OCI-LY3 (cell line): Measurements from ENCODE around the gene TOB1.

Source experiments
- H2AFZ ChIP-seq: fragments of 200-600, 300-600 bp; shearing (Covaris generic); 2 replicates; pipeline ENCODE4 v1.6.0; 2014; ENCODE audit warnings: antibody characterized with exemption, low read depth, low read length
- H3K27ac ChIP-seq: fragments of 200-600, 300-600 bp; sonication (generic); 2 replicates; pipeline ENCODE4 v1.5.1; 2014; ENCODE audit warnings: mild to moderate bottlenecking, low read length, moderate library complexity, mixed read lengths
- H3K27me3 ChIP-seq: fragments of 200-600, 300-600 bp; sonication (generic); 2 replicates; pipeline ENCODE4 v1.6.1; 2014; ENCODE audit warnings: low read depth, low read length, mixed read lengths
- H3K36me3 ChIP-seq: fragments of 200-600, 300-600 bp; sonication (generic); replicated peaks from 2 replicates; pipeline ENCODE3; 2014; ENCODE audit warnings: low read depth, low read length, mixed read lengths
- H3K4me1 ChIP-seq: fragments of 300-600, 200-600 bp; sonication (generic); 2 replicates; pipeline ENCODE4 v1.6.1; 2014; ENCODE audit warnings: low read length, mixed read lengths
- H3K4me2 ChIP-seq: fragments of 200-600, 300-600 bp; sonication (generic); 2 replicates; pipeline ENCODE4 v1.6.1; 2014; ENCODE audit warnings: low read length, mixed read lengths
- H3K4me3 ChIP-seq: fragments of 300-600, 200-600 bp; sonication (generic); 2 replicates; pipeline ENCODE4 v1.5.1; 2014; ENCODE audit warnings: antibody characterized with exemption, mild to moderate bottlenecking, low read length, moderate library complexity
- H3K79me2 ChIP-seq: fragments of 300-600, 200-600 bp; shearing (Covaris generic); 2 replicates; pipeline ENCODE4 v1.6.1; 2014; ENCODE audit warnings: mild to moderate bottlenecking, low read length, mixed read lengths
- H3K9ac ChIP-seq: fragments of 300-600, 200-600 bp; shearing (Covaris generic); 2 replicates; pipeline ENCODE4 v1.6.0; 2014; ENCODE audit warnings: mild to moderate bottlenecking, low read length, moderate library complexity
- H3K9me3 ChIP-seq: fragments of 200-600, 300-600 bp; shearing (Covaris generic); 2 replicates; pipeline ENCODE4 v1.6.1; 2014; ENCODE audit warnings: low read length, mixed read lengths; ENCODE audit not compliant: insufficient read depth
- H4K20me1 ChIP-seq: fragments of 200-600, 300-600 bp; sonication (generic); 2 replicates; pipeline ENCODE4 v1.6.1; 2016; ENCODE audit warnings: low read length, mixed read lengths; ENCODE audit not compliant: insufficient read depth
- EZH2phosphoT487 ChIP-seq: fragments of 200-600 bp; shearing (Covaris generic); IDR thresholded peaks from 2 replicates; pipeline ENCODE4 v1.6.1; 2018; ENCODE audit warnings: antibody characterized with exemption, mixed run types, low read depth
- TF ChIP-seq, protein P1 (sequence below): fragments of 200-600, 300-600 bp; sonication (generic); IDR thresholded peaks from 2 replicates; pipeline ENCODE4 v1.5.1; 2014; ENCODE audit warnings: antibody characterized with exemption, low read length, low read depth

The TOB1 gene

DNA sequence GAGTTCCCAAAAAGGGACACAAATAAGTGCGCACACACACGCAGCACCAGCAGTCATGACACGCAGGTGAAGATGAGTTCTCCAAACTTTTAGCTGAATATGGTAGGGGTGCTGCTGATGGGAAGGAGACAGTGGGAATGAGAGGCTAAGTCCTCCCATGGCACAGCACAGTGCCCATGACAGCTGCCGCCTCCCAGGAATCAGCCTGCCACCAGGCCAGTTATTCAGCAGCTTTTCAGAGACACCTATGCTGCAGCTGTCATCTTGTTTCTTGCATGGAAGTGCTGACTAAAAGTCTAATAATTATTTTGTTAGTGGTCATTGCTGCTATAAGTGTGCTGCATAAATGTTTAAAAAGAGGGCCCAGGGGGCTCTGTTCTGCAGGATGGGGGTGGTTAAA, 18.6 kb downstream of the TOB1 start:
- no peaks in the 10 kb centered on the region for H3K79me2 ChIP-seq

DNA sequence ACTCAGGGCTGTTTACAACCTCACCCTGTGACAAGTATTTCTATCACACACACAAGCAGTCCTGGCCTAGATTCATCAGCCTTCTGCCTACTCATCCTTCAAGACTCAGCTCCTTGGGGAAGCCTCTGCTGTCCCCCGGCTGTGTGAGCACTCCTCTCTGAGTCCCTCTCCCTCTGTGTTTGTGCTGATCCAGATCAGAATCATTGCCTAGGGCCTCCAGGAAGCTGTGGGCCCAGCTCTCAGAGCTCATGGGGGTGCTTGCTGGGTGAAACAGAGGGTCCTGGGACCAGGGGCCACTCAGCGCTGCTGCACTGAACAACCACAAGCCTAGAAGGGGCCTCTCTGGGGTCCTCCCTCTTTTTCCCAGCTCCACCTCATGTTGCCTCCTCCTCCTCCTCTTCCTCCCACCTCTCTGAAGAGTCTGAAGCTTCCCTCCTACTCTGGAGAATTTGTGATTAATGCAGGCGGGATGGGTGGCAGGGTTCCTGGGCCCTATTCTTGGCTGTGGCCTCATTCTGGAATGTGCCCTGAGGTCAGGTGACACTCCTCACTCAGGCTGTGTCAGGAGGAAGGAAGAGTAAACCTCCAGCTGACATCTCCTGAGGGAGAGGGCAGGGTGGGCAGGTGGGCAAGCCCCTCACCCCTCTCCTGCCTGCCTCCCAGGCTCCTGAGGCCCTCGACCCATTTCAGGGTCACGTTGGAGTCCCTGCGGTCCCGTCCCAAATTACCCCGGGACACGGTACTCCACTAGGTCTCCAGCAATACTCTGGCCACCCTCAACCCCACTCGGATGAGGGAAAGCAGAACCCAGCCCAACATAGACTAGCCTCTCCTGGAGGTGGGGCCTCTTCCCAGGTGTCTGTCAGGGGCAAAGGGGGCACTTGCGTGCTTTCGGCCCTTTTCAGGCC, 20.7 kb downstream of the TOB1 start:
- H3K4me3 ChIP-seq, result no peak overlapping the region
- no peaks in the 10 kb centered on the region for H3K79me2 ChIP-seq
- no peaks in the 10 kb centered on the region for H3K36me3 ChIP-seq
- H4K20me1 ChIP-seq, result no peaks in the 10 kb centered on the region
- H3K4me2 ChIP-seq, result no peak overlapping the region
- H3K27me3 ChIP-seq, result no peaks in the 10 kb centered on the region
- H2AFZ ChIP-seq, result no peak overlapping the region
- TF ChIP-seq, protein P1, sequence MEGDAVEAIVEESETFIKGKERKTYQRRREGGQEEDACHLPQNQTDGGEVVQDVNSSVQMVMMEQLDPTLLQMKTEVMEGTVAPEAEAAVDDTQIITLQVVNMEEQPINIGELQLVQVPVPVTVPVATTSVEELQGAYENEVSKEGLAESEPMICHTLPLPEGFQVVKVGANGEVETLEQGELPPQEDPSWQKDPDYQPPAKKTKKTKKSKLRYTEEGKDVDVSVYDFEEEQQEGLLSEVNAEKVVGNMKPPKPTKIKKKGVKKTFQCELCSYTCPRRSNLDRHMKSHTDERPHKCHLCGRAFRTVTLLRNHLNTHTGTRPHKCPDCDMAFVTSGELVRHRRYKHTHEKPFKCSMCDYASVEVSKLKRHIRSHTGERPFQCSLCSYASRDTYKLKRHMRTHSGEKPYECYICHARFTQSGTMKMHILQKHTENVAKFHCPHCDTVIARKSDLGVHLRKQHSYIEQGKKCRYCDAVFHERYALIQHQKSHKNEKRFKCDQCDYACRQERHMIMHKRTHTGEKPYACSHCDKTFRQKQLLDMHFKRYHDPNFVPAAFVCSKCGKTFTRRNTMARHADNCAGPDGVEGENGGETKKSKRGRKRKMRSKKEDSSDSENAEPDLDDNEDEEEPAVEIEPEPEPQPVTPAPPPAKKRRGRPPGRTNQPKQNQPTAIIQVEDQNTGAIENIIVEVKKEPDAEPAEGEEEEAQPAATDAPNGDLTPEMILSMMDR, result no peak
- TF ChIP-seq EZH2phosphoT487, result no peak
- H3K4me1 ChIP-seq, result no peaks in the 10 kb centered on the region
- no peak overlapping the region for H3K9ac ChIP-seq
- H3K9me3 ChIP-seq, result peaks cover 8% of the 10 kb centered on the region; the same call in 1 of the 2 replicates
- no peak overlapping the region for H3K27ac ChIP-seq

More for the DNA sequence above, 18.6 kb downstream of the TOB1 start:
- no peak overlapping the region for H3K4me3 ChIP-seq
- H3K27me3 ChIP-seq, result no peaks in the 10 kb centered on the region
- H3K9ac ChIP-seq, result no peak overlapping the region
- H4K20me1 ChIP-seq, result no peaks in the 10 kb centered on the region
- no peaks in the 10 kb centered on the region for H3K36me3 ChIP-seq
- peaks cover 11% of the 10 kb centered on the region for H3K4me1 ChIP-seq
- no peak overlapping the region for H3K4me2 ChIP-seq
- no peak for TF ChIP-seq EZH2phosphoT487
- TF ChIP-seq, protein P1, result no peak
- H2AFZ ChIP-seq, result no peak overlapping the region
- peaks cover 8% of the 10 kb centered on the region; the same call in 1 of the 2 replicates for H3K9me3 ChIP-seq
- no peak overlapping the region for H3K27ac ChIP-seq

DNA sequence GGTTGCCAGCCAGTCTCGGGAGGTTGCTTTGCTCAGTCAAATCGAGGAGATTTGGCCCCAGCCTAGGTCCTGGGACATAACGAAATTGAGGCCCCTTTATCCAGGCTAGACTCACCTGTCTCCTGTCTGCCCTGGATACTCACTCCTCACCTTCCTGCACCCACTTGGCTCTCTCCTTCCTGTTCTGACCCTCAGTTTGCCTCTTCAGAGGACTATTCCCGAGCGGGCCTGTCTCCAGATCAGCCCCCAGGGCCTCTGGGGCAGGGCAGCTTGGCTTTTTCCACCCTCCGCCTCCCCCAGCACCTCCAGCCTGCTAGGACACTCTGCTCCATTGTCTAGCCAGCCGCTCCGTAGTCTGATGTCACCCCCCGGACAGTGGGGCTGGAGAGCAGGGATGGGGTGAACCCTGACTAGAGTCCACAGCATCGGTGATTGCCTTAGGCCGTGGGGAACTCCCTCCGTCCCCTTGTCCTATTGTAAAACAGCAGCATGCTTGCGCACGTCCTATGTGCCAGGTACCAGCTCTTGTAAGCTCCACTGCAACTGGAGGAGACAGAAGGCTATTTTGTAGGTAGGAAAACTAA, 21.9 kb downstream of the TOB1 start:
- TF ChIP-seq, protein P1, result no peak
- TF ChIP-seq EZH2phosphoT487, result no peak
- Histone ChIP-seq H3K9ac (no peak overlapping the region), H2AFZ (no peak overlapping the region)

DNA sequence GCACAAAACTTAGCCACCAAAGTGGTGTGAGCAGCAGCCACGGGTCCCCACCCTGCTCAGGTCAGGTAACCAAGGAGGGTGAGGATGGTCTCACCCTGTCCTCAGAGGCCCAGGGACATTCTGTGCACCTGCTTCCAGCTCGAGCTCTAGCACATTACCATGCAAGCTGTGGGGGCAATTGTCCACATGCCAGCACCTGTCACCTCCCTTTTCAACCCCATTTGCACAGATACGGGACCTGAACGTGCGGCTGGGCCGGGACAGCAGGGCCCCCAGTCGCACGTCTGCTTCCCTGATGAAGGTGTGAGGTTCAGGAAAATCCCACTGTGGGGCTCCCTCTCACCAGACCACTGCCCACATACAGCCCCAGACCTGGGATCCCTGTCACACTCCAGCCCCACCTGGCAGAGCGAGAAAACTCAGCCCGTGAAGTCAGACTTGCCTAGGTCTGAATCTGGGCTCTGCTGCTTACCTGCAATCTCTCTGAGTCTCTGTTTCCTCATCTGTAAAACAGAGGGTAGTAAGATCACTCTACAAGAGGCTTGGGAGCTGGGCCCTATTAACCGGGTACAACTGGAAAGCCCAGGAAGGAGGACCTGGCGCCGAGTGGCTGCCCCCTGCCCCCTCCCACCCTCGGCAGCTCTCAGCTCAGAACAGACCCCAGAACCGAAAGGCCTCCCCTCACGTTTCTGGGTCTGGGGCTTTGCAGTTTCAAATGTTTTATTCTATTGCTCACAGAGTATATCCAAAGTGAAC, 22.8 kb downstream of the TOB1 start:
- Histone ChIP-seq H3K27ac (no peak overlapping the region), H3K36me3 (no peaks in the 10 kb centered on the region), H3K79me2 (no peaks in the 10 kb centered on the region), H3K9ac (no peak overlapping the region), H3K4me3 (no peak overlapping the region), H3K27me3 (no peaks in the 10 kb centered on the region), H4K20me1 (no peaks in the 10 kb centered on the region), H2AFZ (no peak overlapping the region), H3K4me1 (no peaks in the 10 kb centered on the region), H3K4me2 (no peak overlapping the region), H3K9me3 (no peaks in the 10 kb centered on the region)
- no peak for TF ChIP-seq EZH2phosphoT487
- TF ChIP-seq, protein P1, result no peak

More for the DNA sequence above, 21.9 kb downstream of the TOB1 start:
- Histone ChIP-seq H3K27me3 (no peaks in the 10 kb centered on the region), H3K27ac (no peak overlapping the region), H3K36me3 (no peaks in the 10 kb centered on the region), H3K79me2 (no peaks in the 10 kb centered on the region), H3K9me3 (peaks cover 8% of the 10 kb centered on the region; the same call in 1 of the 2 replicates), H3K4me2 (no peak overlapping the region), H3K4me3 (no peak overlapping the region), H3K4me1 (no peaks in the 10 kb centered on the region), H4K20me1 (no peaks in the 10 kb centered on the region)
